ENCODE measurements around the gene ADAP1. TPM values are rescaled to one million over a fixed set of nuclear protein-coding genes. Genes with fewer than 3 reads are reported as not detected.

ADAP1 gene
- total and polyA plus RNA-seq, 2 of the 8 experiments (the other 6 are each of a cell fraction or from before 2014, with no cell fraction given) = 5.8 to 6.1 TPM

DNA sequence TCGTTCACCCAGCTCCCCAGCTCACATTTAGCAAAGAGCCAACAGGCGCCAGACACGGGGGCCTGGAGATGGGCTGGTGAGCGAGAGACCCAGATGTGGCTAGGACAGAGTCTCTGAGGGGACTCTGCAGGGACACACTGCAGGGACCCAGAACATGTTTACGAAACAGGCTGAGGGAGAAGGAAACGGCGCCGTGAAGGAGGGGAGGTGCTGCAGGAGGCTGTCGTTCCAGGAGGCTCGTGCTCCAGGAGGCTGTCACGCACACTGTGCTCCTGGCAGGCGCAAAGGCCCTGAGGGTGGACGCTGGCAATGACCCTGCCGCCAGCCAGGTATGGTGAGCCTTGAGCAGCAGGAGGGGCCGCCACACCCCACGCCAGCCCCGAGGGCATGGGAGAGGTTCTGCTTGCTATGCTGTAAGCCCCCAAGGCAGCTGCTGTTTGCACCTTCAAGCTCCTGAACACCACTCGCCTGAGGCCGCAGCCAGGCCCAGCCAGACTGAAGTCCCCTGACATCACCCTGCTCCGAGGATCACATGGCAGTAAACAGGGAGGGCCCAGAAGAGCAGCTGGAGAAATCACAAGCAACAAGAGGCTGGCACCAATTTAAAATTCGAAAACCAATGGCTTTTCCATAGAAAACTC lies 27.3 kb downstream of the ADAP1 start (continued):
- no peak for TF ChIP-seq KDM4A (IDR thresholded peaks at IDR 0.05; ENCODE audit: low read depth, low read length, severe bottlenecking)
- TF ChIP-seq KDM1A (IDR thresholded peaks at IDR 0.05; ENCODE audit: borderline replicate concordance, low read length) = no peak
- no peak for TF ChIP-seq CHD2 (IDR thresholded peaks at IDR 0.05; ENCODE audit: low read length)
- no peak for TF ChIP-seq BACH1 (IDR thresholded peaks at IDR 0.05; ENCODE audit: low read length)
